Right lobe of liver (tissue), 6 donors: Measurements from ENCODE around the gene INSRR. TPM values are rescaled to one million over a fixed set of nuclear protein-coding genes. Genes with fewer than 3 reads are reported as not detected.

ENCODE experiments used
- ATAC-seq, 4 donors: fragments of 200-7000 bp; cut with Tn5 transposase; one replicate each; pipeline ENCODE4 v1.9.1; 2020; ENCODE audit warnings: mild to moderate bottlenecking in 4 of 4, moderate library complexity in 4 of 4
- DNase-seq, 3 donors: peaks; one replicate each; pipeline ENCODE4 v3.0.0-alpha.2; 2020
- H3K27ac ChIP-seq, 3 donors: fragments of 200-600 bp; one replicate each; pipeline ENCODE4 v1.8.0; 2022
- H3K27me3 ChIP-seq, 2 donors: fragments of 200-600 bp; one replicate each; pipeline ENCODE4 v1.8.0; 2022
- H3K36me3 ChIP-seq, 4 donors: fragments of 200-600 bp; sonication (generic) in 1 of 4; one replicate each; pipeline versions ENCODE4 v1.5.1 to v1.8.0; 2017 to 2022; ENCODE audit warnings: control low read depth in 1 of 4
- H3K4me1 ChIP-seq, 4 donors: fragments of 200-600 bp; sonication (generic) in 1 of 4; one replicate each; pipeline versions ENCODE4 v1.5.1 to v1.8.0; 2017 to 2022; ENCODE audit warnings: control low read depth in 1 of 4
- H3K4me3 ChIP-seq, 3 donors: fragments of 200-600 bp; one replicate each; pipeline ENCODE4 v1.8.0; 2022
- H3K9me3 ChIP-seq, 4 donors: fragments of 200-600 bp; sonication (generic) in 1 of 4; one replicate each; pipeline versions ENCODE4 v1.5.1 to v1.8.0; 2017 to 2022; ENCODE audit warnings: control low read depth in 1 of 4
- POLR2A ChIP-seq: fragments of 450-650 bp; IDR thresholded peaks from one replicate; pipeline ENCODE4 v1.6.1; 2017; ENCODE audit warnings: antibody characterized with exemption, mild to moderate bottlenecking
- WGBS: methylation state at CpG from one replicate; pipeline ENCODE4 v1.1.6; 2018; ENCODE audit warnings: low coverage, low lambda C conversion rate; ENCODE audit not compliant: insufficient coverage; ENCODE audit errors: missing lambda C conversion rate; 5-methylcytosine and 5-hydroxymethylcytosine counted together
- intact Hi-C, 2 donors: fragments of 100-400 bp; cut with DNase I; formaldehyde crosslinking; loops; one replicate each; pipeline versions ENCODE4 v1.11.2 to v1.14.1; 2022
- total RNA-seq, 6 experiments: library from RNA; depleted of rRNA in 2 of 6; stranded (reverse); fragments of >200 nt in 2 of 6; fragmentation: NEBNext Ultra II Directional in 3 of 6; extraction: Animal tissue kit (Norgen Biotek cat#: 25700) in 3 of 6; gene quantifications; one replicate each; pipeline versions ENCODE4 v1.1.0 to v1.2.4, GENCODE V29; 2016 to 2023
- TF ChIP-seq, protein P1 (sequence below), 4 donors: fragments of 200-600 bp in 3 of 4; fragments of 450-650 bp in 1 of 4; IDR thresholded peaks; one replicate each; pipeline versions ENCODE4 v1.5.1 to v1.8.0; 2016 to 2022; ENCODE audit warnings: antibody characterized with exemption in 4 of 4, mild to moderate bottlenecking in 2 of 4
- donor health status: DM: no; HTN: yes; CAD: no.
- donor health status: DM: no; HTN: no; CAD: no.
- donor health status: DM: no; HTN: no; CAD: no.
- donor health status: DM: no; HTN: yes; CAD: no.
- donor health status: DM: no; HTN: yes; CAD: no.

The INSRR gene
- total RNA-seq, 6 experiments from 2014 or later = not detected

DNA sequence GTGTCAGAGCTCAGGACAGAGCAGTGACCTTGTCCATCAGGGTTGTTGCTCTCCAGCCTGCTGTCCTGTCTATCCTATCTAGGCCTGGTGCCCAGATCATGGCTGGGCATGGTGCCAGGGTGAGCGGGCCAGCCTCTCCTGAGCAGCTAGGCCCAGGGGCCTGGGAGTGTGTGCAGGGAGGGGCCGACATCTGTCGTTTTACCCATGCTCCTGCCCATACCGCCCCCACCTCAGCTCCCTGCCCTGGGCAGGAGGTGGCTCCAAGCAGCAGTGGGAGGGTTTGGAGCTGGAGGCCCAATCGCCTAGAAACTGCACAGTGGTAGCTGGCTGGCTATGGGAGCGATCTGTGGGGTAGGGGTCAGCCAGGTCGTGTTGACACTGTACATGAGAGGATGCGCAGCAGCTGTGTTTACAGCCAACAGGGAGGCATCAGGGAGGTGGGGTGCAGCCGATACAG lies 6.5 kb downstream of the INSRR start:
- Histone ChIP-seq H3K27ac (peak overlapping the region in 2 of 3 donors; percentile 72 to 85), H3K4me1 (peaks cover 0 to 16% (median 7%) of the 10 kb centered on the region in 4 donors), H3K27me3 (no peaks in the 10 kb centered on the region), H3K9me3 (no peaks in the 10 kb centered on the region), H3K4me3 (no peak overlapping the region), H3K36me3 (no peaks in the 10 kb centered on the region)
- 30% methylated on average over 2 of the region's 9 CpGs for whole genome bisulfite sequencing
- TF ChIP-seq POLR2A = no peak
- TF ChIP-seq, protein P1, sequence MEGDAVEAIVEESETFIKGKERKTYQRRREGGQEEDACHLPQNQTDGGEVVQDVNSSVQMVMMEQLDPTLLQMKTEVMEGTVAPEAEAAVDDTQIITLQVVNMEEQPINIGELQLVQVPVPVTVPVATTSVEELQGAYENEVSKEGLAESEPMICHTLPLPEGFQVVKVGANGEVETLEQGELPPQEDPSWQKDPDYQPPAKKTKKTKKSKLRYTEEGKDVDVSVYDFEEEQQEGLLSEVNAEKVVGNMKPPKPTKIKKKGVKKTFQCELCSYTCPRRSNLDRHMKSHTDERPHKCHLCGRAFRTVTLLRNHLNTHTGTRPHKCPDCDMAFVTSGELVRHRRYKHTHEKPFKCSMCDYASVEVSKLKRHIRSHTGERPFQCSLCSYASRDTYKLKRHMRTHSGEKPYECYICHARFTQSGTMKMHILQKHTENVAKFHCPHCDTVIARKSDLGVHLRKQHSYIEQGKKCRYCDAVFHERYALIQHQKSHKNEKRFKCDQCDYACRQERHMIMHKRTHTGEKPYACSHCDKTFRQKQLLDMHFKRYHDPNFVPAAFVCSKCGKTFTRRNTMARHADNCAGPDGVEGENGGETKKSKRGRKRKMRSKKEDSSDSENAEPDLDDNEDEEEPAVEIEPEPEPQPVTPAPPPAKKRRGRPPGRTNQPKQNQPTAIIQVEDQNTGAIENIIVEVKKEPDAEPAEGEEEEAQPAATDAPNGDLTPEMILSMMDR (IDR thresholded peaks at IDR 0.05) = no peak
- DNase-seq = peak; percentile 90 to 98 (median 97)
- peak; percentile 88 to 93 (median 92) for ATAC-seq
- intact Hi-C loops = no loop called here

- intact Hi-C loops = no loop called here
- peak; percentile 89 to 96 (median 95) for DNase-seq
- Histone ChIP-seq H3K27me3 (no peaks in the 10 kb centered on the region), H3K4me3 (no peak overlapping the region), H3K27ac (peak overlapping the region in 2 of 3 donors; percentile 72 to 85), H3K36me3 (no peaks in the 10 kb centered on the region), H3K9me3 (no peaks in the 10 kb centered on the region), H3K4me1 (peaks cover 0 to 16% (median 7%) of the 10 kb centered on the region in 4 donors)
- WGBS = 29% methylated on average over 3 of the region's 17 CpGs
- ATAC-seq = peak; percentile 90 to 95 (median 93)
- no peak for TF ChIP-seq POLR2A
- TF ChIP-seq, protein P1 (IDR thresholded peaks at IDR 0.05) = peak in 1 of 4 donors; percentile 17
Observed at GRCh38 chr1:156851779-156852417, 7.0 kb downstream of the INSRR start.

GRCh38 chr1:156849151-156849496 lies 9.8 kb downstream of the INSRR start:
- Histone ChIP-seq H3K36me3 (no peaks in the 10 kb centered on the region), H3K4me3 (no peak overlapping the region), H3K9me3 (no peaks in the 10 kb centered on the region), H3K27me3 (peaks cover 0 to 10% of the 10 kb centered on the region in 2 donors), H3K27ac (no peak overlapping the region), H3K4me1 (peaks cover 0 to 16% (median 7%) of the 10 kb centered on the region in 4 donors)
- 45% methylated on average over 4 of the region's 23 CpGs for WGBS
- TF ChIP-seq POLR2A = no peak
- TF ChIP-seq, protein P1 (IDR thresholded peaks at IDR 0.05) = no peak
- DNase-seq (peak in 1 of 3 donors; percentile 49), ATAC-seq (no peak)
- intact Hi-C loops = no loop called here

DNA sequence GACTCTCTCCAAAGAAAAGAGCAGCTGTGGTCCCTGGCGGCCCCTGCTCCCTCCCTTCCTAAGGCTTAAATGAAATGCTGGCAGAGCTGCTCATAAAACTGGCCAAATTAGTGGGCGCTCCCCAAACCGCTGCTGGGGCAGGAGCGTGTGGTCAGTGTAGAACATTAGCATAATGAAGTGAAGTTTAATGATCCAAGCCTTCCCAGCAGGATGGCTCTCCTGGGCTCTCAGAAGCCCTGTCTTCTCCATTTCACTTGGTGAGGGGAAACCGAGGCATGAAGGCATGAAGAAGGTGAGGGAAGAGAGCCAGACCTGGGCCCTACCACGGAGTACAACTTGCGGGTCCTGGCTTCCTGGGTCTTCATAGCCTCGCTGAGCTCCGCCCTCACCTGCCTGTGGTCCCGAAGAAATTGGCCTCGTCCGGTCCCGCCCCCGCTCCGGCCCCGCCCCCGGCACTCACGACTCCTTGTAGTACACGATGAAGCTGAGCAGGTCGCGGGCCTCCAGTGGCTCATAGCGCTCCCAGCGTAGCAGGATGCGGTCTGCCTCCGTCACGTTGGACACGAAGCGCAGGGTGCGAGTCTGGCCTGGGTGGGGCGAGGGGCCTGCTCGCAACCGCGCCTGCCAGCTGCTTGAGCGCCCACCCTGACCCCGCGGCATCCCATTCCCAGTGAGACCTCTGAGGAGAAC lies 10.3 kb downstream of the INSRR start:
- TF ChIP-seq, protein P1 (IDR thresholded peaks at IDR 0.05) = no peak
- no peak for TF ChIP-seq POLR2A
- Histone ChIP-seq H3K4me1 (peaks cover 0 to 16% (median 7%) of the 10 kb centered on the region in 4 donors), H3K27ac (no peak overlapping the region), H3K4me3 (no peak overlapping the region), H3K9me3 (no peaks in the 10 kb centered on the region), H3K36me3 (no peaks in the 10 kb centered on the region), H3K27me3 (peaks cover 0 to 10% of the 10 kb centered on the region in 2 donors)
- ATAC-seq = no peak
- DNase-seq = peak in 1 of 3 donors; percentile 48
- intact Hi-C loops = no loop called here
- WGBS = 32% methylated on average over 6 of the region's 36 CpGs
